Measurements from ENCODE around the gene COL26A1. TPM values are rescaled to one million over a fixed set of nuclear protein-coding genes. Genes with fewer than 3 reads are reported as not detected.

The COL26A1 gene
- total RNA-seq, 1 experiment from 2014 or later, result 42.6 TPM

DNA sequence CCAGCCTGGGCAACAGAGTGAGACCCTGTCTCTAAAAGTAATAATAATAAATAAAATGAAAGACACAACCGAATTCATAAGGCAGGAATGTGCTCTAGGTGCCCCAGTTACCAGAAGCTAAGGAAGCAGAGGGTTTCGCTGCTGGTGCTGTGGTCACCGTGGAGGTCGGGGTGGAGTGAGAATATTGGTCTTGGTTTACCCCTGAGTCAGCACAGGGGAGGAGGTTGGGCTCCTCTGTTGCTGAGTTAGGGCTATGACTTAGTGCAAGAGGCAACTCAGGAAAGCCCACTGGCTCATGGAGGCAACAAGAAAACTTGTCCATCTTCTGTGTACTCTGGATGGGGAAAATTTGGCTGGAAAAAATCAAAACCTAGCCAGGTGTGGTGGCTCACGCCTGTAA, 149.3 kb downstream of the COL26A1 start:
- Histone ChIP-seq H2BK5ac (ENCODE audit: insufficient read length, low read length) (no peak overlapping the region), H2BK15ac (ENCODE audit: low read depth, low read length) (no peak overlapping the region), H2BK12ac (ENCODE audit: insufficient read length, low read depth, low read length) (no peak overlapping the region), H3K18ac (ENCODE audit: insufficient read length, low read depth, low read length) (no peak overlapping the region), H4K5ac (ENCODE audit: insufficient read length, low read depth, low read length) (no peak overlapping the region), H3K9me3 (ENCODE audit: control insufficient read depth, low read depth, low read length) (no peaks in the 10 kb centered on the region), H4K8ac (replicated peaks; ENCODE audit: insufficient read length, low read depth, low read length) (no peak overlapping the region), H2BK20ac (ENCODE audit: low read depth, low read length, poor library complexity, severe bottlenecking) (no peak overlapping the region), H3K27ac (ENCODE audit: insufficient read length, low read depth, low read length) (no peak overlapping the region), H3K4me2 (ENCODE audit: insufficient read depth, insufficient read length, low read length) (no peak overlapping the region), H3K56ac (ENCODE audit: insufficient read length, low read depth, low read length) (no peak overlapping the region), H4K91ac (ENCODE audit: insufficient read length, low read depth, low read length) (no peak overlapping the region), H3K27me3 (ENCODE audit: insufficient read depth, low read length) (no peaks in the 10 kb centered on the region), H3K4me1 (ENCODE audit: insufficient read depth, low read length) (no peaks in the 10 kb centered on the region), H3T11ph (ENCODE audit: low read length) (no peak overlapping the region), H3K23ac (ENCODE audit: insufficient read length, low read depth, low read length) (no peak overlapping the region), H3K14ac (ENCODE audit: insufficient read depth, low read length) (no peak overlapping the region), H3K9ac (ENCODE audit: extremely low read depth, insufficient read length, low read length) (no peak overlapping the region), H2AK5ac (ENCODE audit: insufficient read length, low read length) (no peak overlapping the region), H3K79me2 (ENCODE audit: insufficient read depth, low read length) (no peaks in the 10 kb centered on the region), H3K4ac (ENCODE audit: low read depth, low read length) (no peak overlapping the region; the same call in 1 of the 2 replicates), H4K20me1 (ENCODE audit: control insufficient read depth, insufficient read depth, insufficient read length) (no peaks in the 10 kb centered on the region), H2BK120ac (ENCODE audit: low read depth, low read length, poor library complexity, severe bottlenecking) (no peak overlapping the region), H2AFZ (ENCODE audit: low read length) (no peak overlapping the region), H3K79me1 (ENCODE audit: insufficient read depth, low read depth, low read length, poor library complexity, severe bottlenecking) (no peaks in the 10 kb centered on the region), H3K23me2 (ENCODE audit: insufficient read length, low read depth, low read length, poor library complexity, severe bottlenecking) (no peaks in the 10 kb centered on the region)
- no peak for DNase-seq
- Mint-ChIP-seq H3K36me3 (ENCODE audit: insufficient read depth in 1 of 3, low read depth in 3 of 3) (peaks cover 0 to 2% (median 0%) of the 10 kb centered on the region in 3 experiments; a peak in 2 of 7 replicates), H3K4me1 (peaks cover 25 to 31% of the 10 kb centered on the region in 2 experiments), H3K27me3 (ENCODE audit: low read depth) (peaks cover 2% of the 10 kb centered on the region; the same call in 1 of the 2 replicates), H3K9me3 (no peaks in the 10 kb centered on the region), H3K4me3 (no peak overlapping the region), H3K27ac (no peak overlapping the region)
- WGBS (ENCODE audit: extremely low coverage, insufficient read length, low lambda C conversion rate), result no CpG with 5 or more reads among the region's 5 CpGs
- TF ChIP-seq, protein P1, sequence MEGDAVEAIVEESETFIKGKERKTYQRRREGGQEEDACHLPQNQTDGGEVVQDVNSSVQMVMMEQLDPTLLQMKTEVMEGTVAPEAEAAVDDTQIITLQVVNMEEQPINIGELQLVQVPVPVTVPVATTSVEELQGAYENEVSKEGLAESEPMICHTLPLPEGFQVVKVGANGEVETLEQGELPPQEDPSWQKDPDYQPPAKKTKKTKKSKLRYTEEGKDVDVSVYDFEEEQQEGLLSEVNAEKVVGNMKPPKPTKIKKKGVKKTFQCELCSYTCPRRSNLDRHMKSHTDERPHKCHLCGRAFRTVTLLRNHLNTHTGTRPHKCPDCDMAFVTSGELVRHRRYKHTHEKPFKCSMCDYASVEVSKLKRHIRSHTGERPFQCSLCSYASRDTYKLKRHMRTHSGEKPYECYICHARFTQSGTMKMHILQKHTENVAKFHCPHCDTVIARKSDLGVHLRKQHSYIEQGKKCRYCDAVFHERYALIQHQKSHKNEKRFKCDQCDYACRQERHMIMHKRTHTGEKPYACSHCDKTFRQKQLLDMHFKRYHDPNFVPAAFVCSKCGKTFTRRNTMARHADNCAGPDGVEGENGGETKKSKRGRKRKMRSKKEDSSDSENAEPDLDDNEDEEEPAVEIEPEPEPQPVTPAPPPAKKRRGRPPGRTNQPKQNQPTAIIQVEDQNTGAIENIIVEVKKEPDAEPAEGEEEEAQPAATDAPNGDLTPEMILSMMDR (conservative IDR thresholded peaks at IDR 0.05), result no peak
